ENCODE results near the gene EIF4E. TPM values are rescaled to one million over a fixed set of nuclear protein-coding genes. Genes with fewer than 3 reads are reported as not detected.
A peak's percentile ranks its signal among the peaks of the same experiment; 100 is the strongest.
"Not testable (repeated sequence)": the region's sequence is repeated elsewhere in the genome, so short reads cannot be mapped to it uniquely, and the experiment has no call there.

The EIF4E gene
- total RNA-seq, 1 experiment from 2014 or later, result 103 TPM

- DNase-seq, result no peak
- no TSS peak for BruUV-seq (replicated peaks)
- peaks cover 34% of the 10 kb centered on the region for H3K36me3 Mint-ChIP-seq (ENCODE audit: insufficient read depth, unreplicated experiment)
- CTCF ChIA-PET, result no interaction called here
- no peak overlapping the region for H3K4me3 Mint-ChIP-seq (ENCODE audit: low read depth, unreplicated experiment)
- intact Hi-C loops (cut with micrococcal nuclease; ENCODE audit: unreplicated experiment), result no loop called here
- no peaks in the 10 kb centered on the region for H3K9me3 Mint-ChIP-seq (ENCODE audit: low read depth, unreplicated experiment)
- H3K4me1 Mint-ChIP-seq (ENCODE audit: low read depth, unreplicated experiment), result no peaks in the 10 kb centered on the region
- TF ChIP-seq CTCF (IDR thresholded peaks at IDR 0.05; ENCODE audit: unreplicated experiment), result no peak
- H3K27ac Mint-ChIP-seq (ENCODE audit: unreplicated experiment), result no peak overlapping the region
- H3K27me3 Mint-ChIP-seq (ENCODE audit: unreplicated experiment), result no peaks in the 10 kb centered on the region
Measured at GRCh38 chr4:98887145-98887544, 41.8 kb downstream of the EIF4E start.

DNA sequence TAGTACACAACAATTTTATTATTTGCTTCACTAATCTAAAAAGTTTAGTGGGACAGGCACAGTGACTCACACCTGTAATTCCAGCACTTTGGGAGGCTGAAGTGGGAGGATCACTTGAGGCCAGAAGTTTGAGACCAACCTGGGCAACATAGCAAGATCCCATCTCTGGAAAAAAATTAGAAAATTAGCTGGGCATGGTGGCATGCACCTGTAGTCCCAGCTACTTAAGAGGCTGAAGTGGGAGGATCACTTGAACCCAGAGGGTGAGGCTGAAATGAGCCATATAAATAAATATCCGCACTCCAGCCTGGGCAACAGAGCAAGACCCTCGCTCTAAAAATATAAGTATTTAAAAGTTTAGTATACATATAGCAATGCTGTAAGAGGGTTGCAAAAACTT, 42.6 kb downstream of the EIF4E start:
- H3K4me1 Mint-ChIP-seq (ENCODE audit: low read depth, unreplicated experiment); H3K9me3 Mint-ChIP-seq (ENCODE audit: low read depth, unreplicated experiment); BruUV-seq (replicated peaks); H3K27ac Mint-ChIP-seq (ENCODE audit: unreplicated experiment); H3K4me3 Mint-ChIP-seq (ENCODE audit: low read depth, unreplicated experiment); H3K27me3 Mint-ChIP-seq (ENCODE audit: unreplicated experiment); CTCF ChIA-PET; DNase-seq; intact Hi-C loops (cut with micrococcal nuclease; ENCODE audit: unreplicated experiment): not testable (repeated sequence)
- peaks cover 33% of the 10 kb centered on the region for H3K36me3 Mint-ChIP-seq (ENCODE audit: insufficient read depth, unreplicated experiment)

GRCh38 chr4:98880884-98881283, 48.0 kb downstream of the EIF4E start:
- DNase-seq; CTCF ChIA-PET; intact Hi-C loops (cut with micrococcal nuclease; ENCODE audit: unreplicated experiment); H3K27ac Mint-ChIP-seq (ENCODE audit: unreplicated experiment); H3K27me3 Mint-ChIP-seq (ENCODE audit: unreplicated experiment); H3K9me3 Mint-ChIP-seq (ENCODE audit: low read depth, unreplicated experiment); H3K4me1 Mint-ChIP-seq (ENCODE audit: low read depth, unreplicated experiment); H3K4me3 Mint-ChIP-seq (ENCODE audit: low read depth, unreplicated experiment); BruUV-seq (replicated peaks): not testable (repeated sequence)
- H3K36me3 Mint-ChIP-seq (ENCODE audit: insufficient read depth, unreplicated experiment), result peaks cover 28% of the 10 kb centered on the region

- Mint-ChIP-seq H3K36me3 (ENCODE audit: insufficient read depth, unreplicated experiment) (peaks cover 20% of the 10 kb centered on the region), H3K9me3 (ENCODE audit: low read depth, unreplicated experiment) (no peaks in the 10 kb centered on the region), H3K27me3 (ENCODE audit: unreplicated experiment) (no peaks in the 10 kb centered on the region), H3K27ac (ENCODE audit: unreplicated experiment) (no peak overlapping the region), H3K4me1 (ENCODE audit: low read depth, unreplicated experiment) (no peaks in the 10 kb centered on the region), H3K4me3 (ENCODE audit: low read depth, unreplicated experiment) (no peak overlapping the region)
- intact Hi-C loops (cut with micrococcal nuclease; ENCODE audit: unreplicated experiment), result no loop called here
- TF ChIP-seq CTCF (IDR thresholded peaks at IDR 0.05; ENCODE audit: unreplicated experiment), result no peak
- BruUV-seq (replicated peaks), result no TSS peak
- CTCF ChIA-PET, result no interaction called here
- DNase-seq, result no peak
Measured at GRCh38 chr4:98879515-98879914, 49.4 kb downstream of the EIF4E start.

- Mint-ChIP-seq H3K27me3 (ENCODE audit: unreplicated experiment) (no peaks in the 10 kb centered on the region), H3K4me3 (ENCODE audit: low read depth, unreplicated experiment) (no peak overlapping the region), H3K27ac (ENCODE audit: unreplicated experiment) (no peak overlapping the region), H3K4me1 (ENCODE audit: low read depth, unreplicated experiment) (no peaks in the 10 kb centered on the region), H3K9me3 (ENCODE audit: low read depth, unreplicated experiment) (no peaks in the 10 kb centered on the region), H3K36me3 (ENCODE audit: insufficient read depth, unreplicated experiment) (peaks cover 6% of the 10 kb centered on the region)
- no peak for TF ChIP-seq CTCF (IDR thresholded peaks at IDR 0.05; ENCODE audit: unreplicated experiment)
- CTCF ChIA-PET, result no interaction called here
- DNase-seq, result no peak
- intact Hi-C loops (cut with micrococcal nuclease; ENCODE audit: unreplicated experiment), result no loop called here
- no TSS peak for BruUV-seq (replicated peaks)
Measured at GRCh38 chr4:98873059-98873458, 55.9 kb downstream of the EIF4E start.

GRCh38 chr4:98872120-98872906, 56.6 kb downstream of the EIF4E start:
- H3K4me3 Mint-ChIP-seq (ENCODE audit: low read depth, unreplicated experiment); CTCF ChIA-PET; H3K36me3 Mint-ChIP-seq (ENCODE audit: insufficient read depth, unreplicated experiment); H3K27me3 Mint-ChIP-seq (ENCODE audit: unreplicated experiment); H3K9me3 Mint-ChIP-seq (ENCODE audit: low read depth, unreplicated experiment); H3K4me1 Mint-ChIP-seq (ENCODE audit: low read depth, unreplicated experiment); intact Hi-C loops (cut with micrococcal nuclease; ENCODE audit: unreplicated experiment); BruUV-seq (replicated peaks); DNase-seq: not testable (repeated sequence)
- peak overlapping the region; percentile 19 for H3K27ac Mint-ChIP-seq (ENCODE audit: unreplicated experiment)
